Prostate gland (tissue), 2 donors: Measurements from ENCODE around the gene BCAS3.

Source experiments
- CTCF ChIP-seq, 4 experiments: fragments of 200-600 bp in 2 of 4; fragments of 450-650 bp in 2 of 4; sonication (generic) in 2 of 4; IDR thresholded peaks; 1 replicate in 3 of 4; 2 replicates in 1 of 4; pipeline ENCODE4 v1.5.1; 2016 to 2019; ENCODE audit warnings: antibody characterized with exemption in 4 of 4, mild to moderate bottlenecking in 2 of 4, moderate library complexity in 2 of 4
- POLR2A ChIP-seq: fragments of 450-650 bp; IDR thresholded peaks from one replicate; pipeline ENCODE4 v1.6.1; 2016; ENCODE audit warnings: antibody characterized with exemption, mild to moderate bottlenecking
- POLR2AphosphoS5 ChIP-seq: sonication (generic); formaldehyde crosslinking; IDR thresholded peaks from one replicate; pipeline ENCODE4 v1.6.1; 2017; ENCODE audit warnings: antibody characterized with exemption

DNA sequence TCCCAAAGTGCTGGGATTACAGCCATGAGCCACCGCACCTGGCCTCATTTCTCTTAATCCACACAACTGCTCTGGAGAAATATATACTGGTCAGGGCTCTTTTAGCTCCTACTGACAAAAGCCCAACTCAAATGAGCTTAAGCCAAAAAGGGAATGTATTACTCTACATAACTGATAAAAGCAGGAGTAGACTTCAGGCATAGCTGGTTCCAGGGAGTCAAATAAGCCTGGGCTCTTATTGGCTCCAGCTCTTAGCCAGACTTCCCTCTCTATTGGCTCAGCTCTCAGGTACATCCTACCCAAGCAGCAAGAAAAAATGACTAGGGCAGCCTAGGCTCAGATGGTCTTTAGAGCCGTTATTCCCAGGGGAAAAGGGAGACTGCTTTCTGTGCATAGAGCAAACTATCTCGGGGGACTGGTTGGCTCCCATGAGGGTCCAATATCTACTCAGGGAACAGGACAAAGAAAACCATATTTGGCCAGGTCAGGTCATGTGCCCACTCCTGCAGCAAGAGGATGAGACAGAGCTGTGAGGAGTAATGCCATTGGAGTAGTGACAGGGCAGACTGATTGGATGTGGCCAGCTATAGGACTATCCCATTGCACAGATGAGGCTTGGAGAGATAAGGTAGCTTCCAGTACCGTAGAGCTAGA, 743.2 kb downstream of the BCAS3 start:
- no peak for TF ChIP-seq CTCF (IDR thresholded peaks at IDR 0.05)
- no peak for TF ChIP-seq POLR2AphosphoS5
- TF ChIP-seq POLR2A = no peak
